DOHH2 (cell line): ENCODE measurements around the gene MRTFA.

Source experiments
- EZH2phosphoT487 ChIP-seq: fragments of 200-600 bp; sonication (generic); IDR thresholded peaks from 2 replicates; pipeline ENCODE4 v1.6.1; 2017; ENCODE audit warnings: borderline replicate concordance, mild to moderate bottlenecking, antibody characterized with exemption, low read length, moderate library complexity, mixed read lengths
- TF ChIP-seq, protein P1 (sequence below): fragments of 200-600 bp; sonication (generic); IDR thresholded peaks from one replicate; pipeline ENCODE4 v1.5.1; 2014; ENCODE audit warnings: antibody characterized with exemption, mild to moderate bottlenecking, low read depth, low read length; ENCODE audit not compliant: poor library complexity, severe bottlenecking

DNA sequence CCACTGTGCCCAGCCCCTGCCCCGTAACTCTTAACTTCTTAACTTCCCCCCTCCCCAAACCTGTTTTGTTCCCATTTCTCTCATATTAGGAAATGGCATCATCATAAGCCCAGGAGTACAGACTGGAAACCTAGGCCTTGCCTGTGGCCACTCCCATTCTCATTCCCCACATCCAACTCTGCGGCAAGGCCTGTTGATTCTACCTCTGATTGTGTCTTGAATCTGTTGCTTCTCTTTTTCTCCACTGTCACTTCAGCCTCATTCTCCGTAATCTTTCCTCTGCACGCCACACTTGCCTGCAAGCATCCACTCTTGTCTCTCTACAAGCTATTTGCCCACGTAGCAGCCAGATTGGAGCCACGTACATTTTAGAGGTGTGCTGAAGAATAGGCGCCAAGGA, 240.9 kb downstream of the MRTFA start:
- TF ChIP-seq, protein P1, sequence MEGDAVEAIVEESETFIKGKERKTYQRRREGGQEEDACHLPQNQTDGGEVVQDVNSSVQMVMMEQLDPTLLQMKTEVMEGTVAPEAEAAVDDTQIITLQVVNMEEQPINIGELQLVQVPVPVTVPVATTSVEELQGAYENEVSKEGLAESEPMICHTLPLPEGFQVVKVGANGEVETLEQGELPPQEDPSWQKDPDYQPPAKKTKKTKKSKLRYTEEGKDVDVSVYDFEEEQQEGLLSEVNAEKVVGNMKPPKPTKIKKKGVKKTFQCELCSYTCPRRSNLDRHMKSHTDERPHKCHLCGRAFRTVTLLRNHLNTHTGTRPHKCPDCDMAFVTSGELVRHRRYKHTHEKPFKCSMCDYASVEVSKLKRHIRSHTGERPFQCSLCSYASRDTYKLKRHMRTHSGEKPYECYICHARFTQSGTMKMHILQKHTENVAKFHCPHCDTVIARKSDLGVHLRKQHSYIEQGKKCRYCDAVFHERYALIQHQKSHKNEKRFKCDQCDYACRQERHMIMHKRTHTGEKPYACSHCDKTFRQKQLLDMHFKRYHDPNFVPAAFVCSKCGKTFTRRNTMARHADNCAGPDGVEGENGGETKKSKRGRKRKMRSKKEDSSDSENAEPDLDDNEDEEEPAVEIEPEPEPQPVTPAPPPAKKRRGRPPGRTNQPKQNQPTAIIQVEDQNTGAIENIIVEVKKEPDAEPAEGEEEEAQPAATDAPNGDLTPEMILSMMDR, result no peak
- no peak for TF ChIP-seq EZH2phosphoT487
